Measurements from ENCODE around the gene MGST3. TPM values are rescaled to one million over a fixed set of nuclear protein-coding genes. Genes with fewer than 3 reads are reported as not detected.
"Not testable (repeated sequence)": the region's sequence is repeated elsewhere in the genome, so short reads cannot be mapped to it uniquely, and the experiment has no call there.

Gene MGST3
- total and polyA plus RNA-seq, 2 donors (not counting 1 experiment from before 2014, with no cell fraction given), result 35.6 to 41.7 TPM

DNA sequence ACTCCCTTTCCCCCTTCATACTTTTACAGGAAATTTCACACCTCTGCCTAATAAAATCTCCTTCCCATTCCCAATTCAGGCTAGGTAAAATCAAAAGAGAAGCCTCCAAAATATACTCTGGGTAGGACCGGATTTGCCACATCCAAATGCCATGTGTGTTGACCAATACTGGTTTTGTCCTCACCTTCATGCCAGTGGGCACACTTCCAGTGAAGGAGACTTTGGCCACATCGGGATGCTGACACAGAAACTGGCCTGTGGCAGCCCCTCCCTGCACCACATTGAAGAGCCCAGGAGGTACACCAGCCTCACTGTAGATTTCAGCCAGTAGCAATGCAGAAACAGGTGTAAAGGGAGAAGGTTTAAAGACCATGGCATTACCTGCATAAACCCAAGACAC, 49.3 kb downstream of the MGST3 start:
- no peaks in the 10 kb centered on the region for H3K27me3 Mint-ChIP-seq
- H3K27me3 ChIP-seq (replicated peaks in 1 of 4; ENCODE audit: control extremely low read depth in 1 of 4, control insufficient read depth in 3 of 4, insufficient read depth in 4 of 4, low read length in 3 of 4), result no peaks in the 10 kb centered on the region
- ATAC-seq (ENCODE audit: low read depth) (no peak), DNase-seq (no peak)
- H3K27ac ChIP-seq (ENCODE audit: low read length in 2 of 2), result no peak overlapping the region
- peaks cover 29 to 78% of the 10 kb centered on the region in 2 experiments for H3K36me3 ChIP-seq (replicated peaks in 1 of 2; ENCODE audit: control extremely low read depth in 1 of 2, control insufficient read depth in 1 of 2, extremely low read depth in 1 of 2, insufficient read depth in 2 of 2, low read length in 1 of 2)
- H3K4me3 ChIP-seq (ENCODE audit: control extremely low read depth in 1 of 5, extremely low read depth in 1 of 5, insufficient read depth in 1 of 5, low read depth in 2 of 5, low read length in 4 of 5), result no peak overlapping the region
- intact Hi-C loops (cut with micrococcal nuclease), result no loop called here
- ChIA-PET CTCF (no interaction called here), POLR2A (no interaction called here)
- H2AFZ ChIP-seq (ENCODE audit: insufficient read depth, low read depth, low read length, poor library complexity, severe bottlenecking), result no peak overlapping the region
- H3K79me2 ChIP-seq (ENCODE audit: control insufficient read depth, insufficient read depth, low read length), result peaks cover 14% of the 10 kb centered on the region
- no peaks in the 10 kb centered on the region for H3K9me3 ChIP-seq (ENCODE audit: control extremely low read depth in 1 of 3, control insufficient read depth in 2 of 3, insufficient read depth in 1 of 3, low read length in 2 of 3)
- no peaks in the 10 kb centered on the region for H3K9me3 Mint-ChIP-seq (ENCODE audit: insufficient read depth)
- WGBS (ENCODE audit: insufficient coverage), result 100% methylated on average over 2 of the region's 2 CpGs
- peaks cover 5% of the 10 kb centered on the region for H4K20me1 ChIP-seq (ENCODE audit: control insufficient read depth, insufficient read depth, low read length, poor library complexity, severe bottlenecking)
- peaks cover 2 to 3% of the 10 kb centered on the region in 2 donors for H3K4me1 ChIP-seq (ENCODE audit: control insufficient read depth in 2 of 2, insufficient read depth in 2 of 2, low read length in 2 of 2)
- H3K4me1 Mint-ChIP-seq, result peaks cover 1% of the 10 kb centered on the region
- H3K9ac ChIP-seq (ENCODE audit: low read length), result no peak overlapping the region
- no peak overlapping the region for H3K4me2 ChIP-seq (replicated peaks; ENCODE audit: low read depth, low read length, poor library complexity, severe bottlenecking)
- H3K4me3 Mint-ChIP-seq, result no peak overlapping the region
- TF ChIP-seq EZH2 (IDR thresholded peaks at IDR 0.05; ENCODE audit: borderline replicate concordance, insufficient read depth, low read depth, low read length, poor library complexity, severe bottlenecking), result no peak
- TF ChIP-seq, protein P1, sequence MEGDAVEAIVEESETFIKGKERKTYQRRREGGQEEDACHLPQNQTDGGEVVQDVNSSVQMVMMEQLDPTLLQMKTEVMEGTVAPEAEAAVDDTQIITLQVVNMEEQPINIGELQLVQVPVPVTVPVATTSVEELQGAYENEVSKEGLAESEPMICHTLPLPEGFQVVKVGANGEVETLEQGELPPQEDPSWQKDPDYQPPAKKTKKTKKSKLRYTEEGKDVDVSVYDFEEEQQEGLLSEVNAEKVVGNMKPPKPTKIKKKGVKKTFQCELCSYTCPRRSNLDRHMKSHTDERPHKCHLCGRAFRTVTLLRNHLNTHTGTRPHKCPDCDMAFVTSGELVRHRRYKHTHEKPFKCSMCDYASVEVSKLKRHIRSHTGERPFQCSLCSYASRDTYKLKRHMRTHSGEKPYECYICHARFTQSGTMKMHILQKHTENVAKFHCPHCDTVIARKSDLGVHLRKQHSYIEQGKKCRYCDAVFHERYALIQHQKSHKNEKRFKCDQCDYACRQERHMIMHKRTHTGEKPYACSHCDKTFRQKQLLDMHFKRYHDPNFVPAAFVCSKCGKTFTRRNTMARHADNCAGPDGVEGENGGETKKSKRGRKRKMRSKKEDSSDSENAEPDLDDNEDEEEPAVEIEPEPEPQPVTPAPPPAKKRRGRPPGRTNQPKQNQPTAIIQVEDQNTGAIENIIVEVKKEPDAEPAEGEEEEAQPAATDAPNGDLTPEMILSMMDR (IDR thresholded peaks at IDR 0.05), result no peak
- H3K27ac Mint-ChIP-seq, result no peak overlapping the region

DNA sequence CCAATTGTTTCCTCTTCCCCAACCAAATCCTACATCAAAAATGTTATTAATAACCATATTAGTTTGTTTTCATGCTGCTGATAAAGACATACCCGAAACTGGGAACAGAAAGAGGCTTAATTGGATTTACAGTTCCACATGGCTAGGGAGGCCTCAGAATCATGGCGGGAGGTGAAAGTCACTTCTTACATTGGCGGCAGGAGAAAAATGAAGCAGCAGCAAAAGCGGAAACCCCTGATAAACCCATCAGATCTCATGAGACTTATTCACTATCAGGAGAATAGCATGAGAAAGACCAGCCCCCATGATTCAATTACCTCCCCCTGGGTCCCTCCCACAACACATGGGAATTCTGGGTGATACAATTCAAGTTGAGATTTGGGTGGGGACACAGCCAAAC, 49.7 kb downstream of the MGST3 start:
- DNase-seq; H3K4me3 Mint-ChIP-seq; H3K4me3 ChIP-seq (ENCODE audit: control extremely low read depth in 1 of 5, extremely low read depth in 1 of 5, insufficient read depth in 1 of 5, low read depth in 2 of 5, low read length in 4 of 5); POLR2A ChIA-PET; H2AFZ ChIP-seq (ENCODE audit: insufficient read depth, low read depth, low read length, poor library complexity, severe bottlenecking); H3K4me1 Mint-ChIP-seq; H3K4me1 ChIP-seq (ENCODE audit: control insufficient read depth in 2 of 2, insufficient read depth in 2 of 2, low read length in 2 of 2); H3K27me3 Mint-ChIP-seq; H3K27me3 ChIP-seq (replicated peaks in 1 of 4; ENCODE audit: control extremely low read depth in 1 of 4, control insufficient read depth in 3 of 4, insufficient read depth in 4 of 4, low read length in 3 of 4); H3K27ac Mint-ChIP-seq; intact Hi-C loops (cut with micrococcal nuclease); H4K20me1 ChIP-seq (ENCODE audit: control insufficient read depth, insufficient read depth, low read length, poor library complexity, severe bottlenecking); CTCF ChIA-PET; H3K9me3 ChIP-seq (ENCODE audit: control extremely low read depth in 1 of 3, control insufficient read depth in 2 of 3, insufficient read depth in 1 of 3, low read length in 2 of 3); H3K9me3 Mint-ChIP-seq (ENCODE audit: insufficient read depth); H3K27ac ChIP-seq (ENCODE audit: low read length in 2 of 2); H3K4me2 ChIP-seq (replicated peaks; ENCODE audit: low read depth, low read length, poor library complexity, severe bottlenecking); H3K9ac ChIP-seq (ENCODE audit: low read length); ATAC-seq (ENCODE audit: low read depth): not testable (repeated sequence)
- WGBS (ENCODE audit: insufficient coverage), result 90% methylated on average over 2 of the region's 4 CpGs
- H3K79me2 ChIP-seq (ENCODE audit: control insufficient read depth, insufficient read depth, low read length), result peaks cover 18% of the 10 kb centered on the region
- H3K36me3 ChIP-seq (replicated peaks in 1 of 2; ENCODE audit: control extremely low read depth in 1 of 2, control insufficient read depth in 1 of 2, extremely low read depth in 1 of 2, insufficient read depth in 2 of 2, low read length in 1 of 2), result peaks cover 29 to 80% of the 10 kb centered on the region in 2 experiments

All from B cell (primary cell).